Stimulated activated CD4-positive, alpha-beta T cell treated with anti-CD3 and anti-CD28 coated beads, Interleukin-12 subunit alpha, Interleukin-12 subunit beta, amount 100 ng/mL, for 4 hours (primary cell): ENCODE results near the gene IKZF3.
"Not testable (repeated sequence)": the region's sequence is repeated elsewhere in the genome, so short reads cannot be mapped to it uniquely, and the experiment has no call there.

Experiments used
- DNase-seq: peaks from one replicate; pipeline ENCODE4 v3.0.0-alpha.2; 2020

The IKZF3 gene

GRCh38 chr17:39855911-39856649 lies 8.0 kb downstream of the IKZF3 start:
- DNase-seq = not testable (repeated sequence)

- DNase-seq = no peak
Measured at GRCh38 chr17:39854909-39855308, 9.2 kb downstream of the IKZF3 start.

GRCh38 chr17:39852239-39852638 lies 11.9 kb downstream of the IKZF3 start:
- DNase-seq = no peak

GRCh38 chr17:39850186-39850585 lies 13.9 kb downstream of the IKZF3 start:
- DNase-seq = not testable (repeated sequence)

- DNase-seq = no peak
Measured at GRCh38 chr17:39848600-39848999, 15.5 kb downstream of the IKZF3 start.

GRCh38 chr17:39846205-39846604 lies 17.9 kb downstream of the IKZF3 start:
- DNase-seq = no peak

GRCh38 chr17:39845052-39845846 lies 18.9 kb downstream of the IKZF3 start:
- DNase-seq = no peak

- DNase-seq = no peak
Measured at GRCh38 chr17:39841134-39841683, 22.9 kb downstream of the IKZF3 start.

- DNase-seq = no peak
Measured at GRCh38 chr17:39838784-39839183, 25.3 kb downstream of the IKZF3 start.

- no peak for DNase-seq
Measured at GRCh38 chr17:39838057-39838456, 26.1 kb downstream of the IKZF3 start.

GRCh38 chr17:39836117-39836516 lies 28.0 kb downstream of the IKZF3 start:
- DNase-seq = no peak

- no peak for DNase-seq
Measured at GRCh38 chr17:39835038-39835786, 28.9 kb downstream of the IKZF3 start.

- DNase-seq = no peak
Measured at GRCh38 chr17:39834017-39834416, 30.1 kb downstream of the IKZF3 start.

GRCh38 chr17:39831588-39831987 lies 32.5 kb downstream of the IKZF3 start:
- DNase-seq = no peak

GRCh38 chr17:39828443-39828842 lies 35.7 kb downstream of the IKZF3 start:
- DNase-seq = no peak

GRCh38 chr17:39826334-39826733 lies 37.8 kb downstream of the IKZF3 start:
- DNase-seq = no peak

- DNase-seq = no peak
Measured at GRCh38 chr17:39823407-39824054, 40.6 kb downstream of the IKZF3 start.

- no peak for DNase-seq
Measured at GRCh38 chr17:39822051-39822451, 42.1 kb downstream of the IKZF3 start.

GRCh38 chr17:39820987-39821386 lies 43.1 kb downstream of the IKZF3 start:
- no peak for DNase-seq

GRCh38 chr17:39820541-39820940 lies 43.6 kb downstream of the IKZF3 start:
- no peak for DNase-seq

- DNase-seq = no peak
Measured at GRCh38 chr17:39818358-39819000, 45.6 kb downstream of the IKZF3 start.

- DNase-seq = no peak
Measured at GRCh38 chr17:39816272-39816671, 47.8 kb downstream of the IKZF3 start.
